ENCODE results near the gene TLE5.
"Not testable (repeated sequence)": the region's sequence is repeated elsewhere in the genome, so short reads cannot be mapped to it uniquely, and the experiment has no call there.

The TLE5 gene

DNA sequence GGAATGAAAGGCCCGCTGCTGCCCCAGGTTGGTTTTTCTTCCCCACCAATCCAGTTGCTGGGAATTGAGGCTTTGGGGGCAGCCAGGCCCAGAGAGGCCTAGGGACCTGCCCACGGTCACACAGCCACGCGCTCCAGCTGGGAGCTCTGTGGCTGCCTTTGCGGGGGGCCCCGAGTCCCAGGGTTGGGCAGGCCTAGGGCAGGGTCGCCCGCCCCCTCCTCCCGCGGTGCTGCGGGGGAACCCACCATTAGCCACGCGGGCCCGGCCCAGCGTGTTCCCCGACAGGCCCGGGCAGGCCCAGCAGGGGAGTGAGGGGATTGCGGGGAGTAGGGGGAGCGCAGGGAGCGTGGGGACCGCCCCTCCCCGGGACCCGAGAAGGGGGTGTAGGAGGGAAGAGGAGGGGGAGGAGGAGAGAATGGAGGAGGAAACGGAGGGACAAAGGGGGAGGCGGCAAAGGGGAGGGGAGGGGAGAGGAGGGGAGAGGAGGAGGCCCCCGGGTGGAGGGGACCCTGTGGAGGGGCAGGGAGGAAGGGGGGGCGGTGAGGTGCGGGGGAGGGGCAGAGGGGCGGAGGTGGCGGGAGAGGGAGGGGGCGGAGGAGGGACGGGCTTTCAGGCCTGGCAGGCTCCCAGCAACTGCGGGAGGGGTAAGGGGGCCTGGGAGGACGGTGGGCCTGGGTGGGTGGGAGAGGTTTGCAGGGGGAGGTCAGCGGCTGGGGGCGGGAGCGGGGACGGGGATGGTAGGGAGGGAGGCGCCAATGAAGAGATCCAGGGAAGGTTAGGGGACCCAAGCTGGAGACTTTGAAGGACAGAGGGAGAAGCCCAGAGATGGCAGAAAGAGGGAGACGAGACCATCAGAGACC lies 20.3 kb downstream of the TLE5 start:
- DNase-seq, result no peak

DNA sequence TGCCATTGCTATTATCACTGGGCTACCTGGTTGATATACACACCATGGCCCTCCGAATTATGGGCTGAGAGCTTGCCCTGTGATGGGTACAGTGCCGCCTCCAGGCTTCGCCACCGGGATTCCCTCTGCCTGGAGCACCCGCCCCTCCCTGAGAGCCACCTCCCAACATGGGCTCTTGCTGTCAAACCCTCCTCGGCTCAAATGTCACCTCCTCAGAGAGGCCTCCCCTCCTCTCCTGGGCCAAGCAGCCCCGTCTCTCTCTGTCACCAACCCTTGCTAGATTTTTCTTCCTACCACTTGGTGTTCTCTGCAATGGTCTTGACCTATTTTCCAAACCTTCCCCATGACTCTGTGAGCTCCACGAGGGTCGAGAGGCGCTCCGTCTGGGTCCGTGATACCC lies 21.0 kb downstream of the TLE5 start:
- no peak for DNase-seq

- DNase-seq, result no peak
These were observed 22.6 kb downstream of the TLE5 start for GRCh38 chr19:3039641-3040077.

GRCh38 chr19:3039125-3039524 lies 23.2 kb downstream of the TLE5 start:
- no peak for DNase-seq

- DNase-seq, result no peak
These were observed 24.1 kb downstream of the TLE5 start for GRCh38 chr19:3038214-3038613.

GRCh38 chr19:3036977-3037544 lies 25.2 kb downstream of the TLE5 start:
- not testable (repeated sequence) for DNase-seq

- peak; percentile 41 to 86 for DNase-seq
These were observed 25.9 kb downstream of the TLE5 start for GRCh38 chr19:3036119-3036976.

DNA sequence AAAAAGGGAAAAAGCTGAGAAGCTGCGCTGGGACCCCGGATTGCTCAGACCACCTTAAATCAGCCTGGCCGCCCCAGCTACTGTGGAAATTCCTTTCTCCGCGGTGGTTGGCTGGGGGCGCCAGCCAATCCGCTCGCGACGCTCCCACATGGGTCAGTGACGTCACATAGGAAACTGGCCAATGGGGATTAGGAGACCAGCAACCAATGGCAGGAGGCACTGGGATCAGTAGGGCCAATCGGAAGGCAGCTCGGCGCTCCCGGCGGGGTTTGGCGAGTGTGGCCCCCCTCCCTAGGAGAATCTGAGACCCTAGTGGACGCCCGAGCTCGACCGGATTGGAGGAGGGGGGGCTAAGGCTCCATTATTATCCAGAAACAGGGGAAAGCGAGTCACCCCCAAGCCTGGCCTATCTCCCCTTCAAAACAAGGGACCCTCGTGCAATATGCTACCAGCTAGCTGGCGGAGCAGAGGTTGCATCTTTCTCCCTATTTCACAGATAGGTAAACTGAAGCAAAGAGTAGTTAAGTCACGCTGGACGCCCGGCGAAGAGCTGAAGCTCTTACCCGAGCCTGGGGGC lies 26.7 kb downstream of the TLE5 start:
- DNase-seq, result peak; percentile 93 to 96

DNA sequence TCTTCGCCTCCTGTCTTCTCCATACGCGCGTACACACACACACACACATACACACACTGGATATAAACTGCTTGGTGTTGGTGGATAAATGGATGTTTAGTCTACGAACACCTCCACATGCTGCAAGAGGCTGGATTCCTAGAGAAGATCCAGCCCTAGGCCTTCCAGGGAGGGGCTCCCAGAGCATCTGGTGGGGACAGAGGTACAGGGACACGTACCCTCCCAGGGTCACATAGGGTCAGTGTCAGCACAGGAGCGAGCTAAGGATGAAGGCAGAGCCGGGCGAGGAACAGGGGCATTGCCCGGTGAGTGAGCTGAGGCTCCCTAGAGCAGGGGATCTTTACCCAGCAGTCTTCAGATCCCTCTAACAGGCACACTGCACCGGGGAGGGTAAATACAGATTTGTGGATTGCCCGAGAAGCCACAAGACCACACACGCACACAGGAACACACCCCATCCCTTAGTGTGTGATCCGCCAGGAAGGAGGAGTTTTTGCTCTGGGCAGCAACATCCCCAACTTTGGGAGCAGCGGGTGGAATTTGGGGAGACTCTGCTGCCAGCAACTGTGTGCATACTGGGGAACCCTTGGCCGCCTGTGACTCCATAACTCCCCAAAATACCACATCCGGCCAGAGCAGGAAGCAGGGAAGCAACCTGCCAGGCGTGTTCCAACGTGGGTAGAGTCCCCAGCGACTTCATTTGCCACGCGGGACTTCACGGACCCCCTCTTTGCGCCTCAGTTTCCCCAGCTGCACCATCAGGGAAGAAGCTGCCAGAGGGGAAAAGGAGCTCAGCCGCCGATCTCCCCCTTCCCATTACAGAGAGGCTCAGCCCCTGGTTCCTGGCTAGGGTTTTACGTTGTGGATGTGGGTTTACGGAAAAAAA lies 27.4 kb downstream of the TLE5 start:
- no peak for DNase-seq

DNA sequence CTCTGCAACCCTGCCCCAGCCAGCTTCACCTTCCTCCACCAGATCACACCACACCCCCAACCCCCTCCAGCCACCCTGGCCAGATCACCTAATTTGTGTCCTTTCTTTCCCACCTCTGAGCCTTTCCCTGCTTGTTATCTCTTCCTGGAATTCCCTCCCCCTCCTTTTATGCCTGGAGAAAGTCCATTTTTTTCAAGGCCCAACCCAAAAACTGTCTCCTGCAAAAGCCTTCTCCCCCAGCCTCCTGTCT lies 28.0 kb downstream of the TLE5 start:
- DNase-seq, result no peak

DNA sequence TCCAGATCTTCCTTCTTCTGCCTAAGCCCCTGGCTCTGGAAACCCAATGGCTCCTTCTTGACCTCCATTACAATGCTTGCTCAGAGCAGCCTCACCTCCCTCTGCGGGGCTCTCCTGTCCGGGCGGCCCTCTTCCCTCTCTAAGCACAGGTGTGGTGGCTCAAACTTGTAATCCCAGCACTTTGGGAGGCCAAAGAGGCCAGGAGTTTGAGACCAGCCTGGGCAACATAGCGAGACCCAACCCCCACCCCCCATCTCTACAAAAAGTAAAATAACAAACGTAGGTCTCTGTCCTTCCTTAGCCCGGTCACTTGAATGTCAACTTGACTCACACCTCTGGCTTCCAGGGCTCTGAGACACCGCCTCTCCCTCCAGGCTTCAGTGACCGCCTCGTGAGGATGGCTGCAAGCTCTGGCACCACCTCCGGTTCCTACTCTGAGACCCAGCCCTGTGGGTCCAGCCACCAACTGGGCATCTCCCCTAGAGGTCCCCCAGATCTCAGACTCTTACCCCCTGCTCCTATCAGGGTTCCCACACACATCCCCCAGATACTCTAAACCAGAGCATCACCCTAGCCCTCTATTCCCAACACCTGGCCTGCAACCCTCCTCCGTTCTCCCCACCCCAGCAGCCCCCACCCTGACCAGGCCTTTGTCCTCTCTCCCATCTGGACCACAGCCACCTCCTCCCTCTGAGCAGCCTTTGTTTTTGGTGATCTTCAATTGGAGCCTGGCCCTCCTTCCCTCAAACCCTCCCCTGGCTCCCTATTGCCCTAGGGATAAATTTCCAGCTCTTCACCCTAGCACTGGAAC lies 28.5 kb downstream of the TLE5 start:
- DNase-seq, result no peak

- no peak for DNase-seq
These were observed 30.8 kb downstream of the TLE5 start for GRCh38 chr19:3031607-3031867.

DNA sequence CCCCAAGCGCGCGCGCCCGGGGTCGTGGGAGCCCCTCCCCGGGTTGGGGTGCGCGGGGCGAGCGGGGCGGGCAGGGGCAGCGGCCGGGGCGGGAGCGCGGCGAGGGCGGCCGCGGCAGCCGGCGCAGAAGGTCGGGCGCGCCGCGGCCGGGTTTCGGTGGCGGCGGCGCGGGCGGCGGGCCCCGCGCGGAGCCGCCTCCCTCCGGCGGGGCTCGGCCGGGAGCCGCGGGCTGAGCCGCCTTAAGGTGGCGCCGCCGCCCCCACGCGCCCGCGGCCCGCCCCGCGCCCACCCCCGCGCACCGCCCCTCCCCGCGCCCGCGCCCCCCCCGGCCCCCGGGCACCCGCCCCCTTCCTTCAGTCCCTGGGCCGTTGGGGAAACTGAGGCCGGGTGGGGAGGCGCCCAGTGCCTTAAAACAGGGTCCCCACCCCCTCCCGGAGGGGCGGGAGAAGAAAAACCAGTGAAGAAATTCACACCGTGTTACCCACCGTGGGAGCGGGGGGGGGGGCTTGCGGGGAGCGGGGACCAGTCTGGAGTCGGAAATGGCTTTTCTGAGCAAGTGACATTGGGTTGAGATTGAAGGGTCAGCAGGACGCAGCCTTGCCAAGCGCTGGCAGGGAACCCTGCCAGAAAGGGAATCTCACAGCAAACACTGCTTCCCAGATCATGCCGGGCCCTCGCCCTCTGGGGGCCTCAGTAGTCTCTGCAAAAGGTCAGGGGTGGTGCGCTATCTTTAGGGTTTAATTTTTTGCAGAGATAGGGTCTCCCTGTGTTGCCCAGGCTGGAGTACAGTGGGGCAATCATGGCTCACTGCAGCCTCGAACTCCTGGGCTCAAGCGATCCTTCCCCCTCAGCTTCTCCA lies 33.0 kb downstream of the TLE5 start, which contains the start of gene TLE2:
Gene TLE2 (minus strand): TSS at position 216 of the 859 bp plus-strand sequence. CDS start 376 bp downstream, outside the sequence.
- no peak for DNase-seq

GRCh38 chr19:3028305-3029064 lies 33.8 kb downstream of the TLE5 start:
- no peak for DNase-seq

DNA sequence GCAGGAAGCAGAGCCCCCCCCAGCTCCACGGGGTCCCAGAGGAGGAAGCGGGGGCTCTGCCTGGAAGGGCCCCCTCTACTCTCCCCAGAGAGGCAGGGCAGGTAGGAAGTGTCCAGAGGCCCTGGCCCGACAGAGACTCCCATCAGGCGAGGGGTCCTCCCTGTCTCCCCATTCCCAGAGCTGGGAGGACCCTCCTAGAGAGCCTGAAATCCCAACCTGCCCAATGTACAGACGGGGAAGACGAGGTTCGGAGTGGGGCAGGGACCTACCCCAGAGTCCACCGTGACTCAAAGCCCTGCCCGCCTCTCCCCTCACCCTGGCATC lies 34.4 kb downstream of the TLE5 start:
- no peak for DNase-seq

DNA sequence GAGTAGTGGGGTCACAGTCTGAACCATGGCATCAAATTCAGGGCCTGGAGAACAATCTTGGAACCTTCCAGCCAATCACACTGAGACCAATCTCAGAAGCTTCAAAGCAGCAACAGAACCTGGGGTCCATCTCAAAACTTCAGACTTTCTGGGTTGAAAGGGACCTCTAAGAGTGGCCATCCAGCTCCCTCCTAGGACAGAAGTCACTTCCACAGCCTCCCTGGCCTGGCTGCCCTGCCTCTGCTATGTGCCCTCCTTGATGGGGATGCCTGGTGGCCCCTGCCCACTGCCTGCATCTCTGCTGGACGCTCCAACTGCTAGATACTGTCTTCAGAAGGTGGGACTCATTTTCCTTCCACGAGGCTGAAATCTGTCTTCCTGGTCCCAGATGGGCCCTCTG lies 35.0 kb downstream of the TLE5 start:
- DNase-seq, result no peak

- no peak for DNase-seq
These were observed 35.5 kb downstream of the TLE5 start for GRCh38 chr19:3026768-3027167.

DNA sequence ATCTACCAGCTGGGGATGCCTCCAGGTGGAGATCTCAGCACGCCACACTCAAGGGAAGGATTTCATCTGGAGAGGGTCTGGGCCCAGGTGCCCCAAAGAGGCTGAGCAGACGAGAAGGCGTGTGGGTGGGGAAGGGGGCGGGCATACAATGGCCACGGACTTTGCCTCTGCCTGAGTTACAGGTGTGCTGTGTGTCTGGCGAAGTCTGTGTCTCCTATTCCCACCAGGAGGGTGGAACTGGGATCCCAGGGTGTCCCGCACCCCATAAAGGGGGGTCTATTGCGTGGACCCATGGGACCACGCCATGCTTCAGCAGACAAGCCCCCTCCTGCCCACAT lies 36.8 kb downstream of the TLE5 start:
- DNase-seq, result no peak

DNA sequence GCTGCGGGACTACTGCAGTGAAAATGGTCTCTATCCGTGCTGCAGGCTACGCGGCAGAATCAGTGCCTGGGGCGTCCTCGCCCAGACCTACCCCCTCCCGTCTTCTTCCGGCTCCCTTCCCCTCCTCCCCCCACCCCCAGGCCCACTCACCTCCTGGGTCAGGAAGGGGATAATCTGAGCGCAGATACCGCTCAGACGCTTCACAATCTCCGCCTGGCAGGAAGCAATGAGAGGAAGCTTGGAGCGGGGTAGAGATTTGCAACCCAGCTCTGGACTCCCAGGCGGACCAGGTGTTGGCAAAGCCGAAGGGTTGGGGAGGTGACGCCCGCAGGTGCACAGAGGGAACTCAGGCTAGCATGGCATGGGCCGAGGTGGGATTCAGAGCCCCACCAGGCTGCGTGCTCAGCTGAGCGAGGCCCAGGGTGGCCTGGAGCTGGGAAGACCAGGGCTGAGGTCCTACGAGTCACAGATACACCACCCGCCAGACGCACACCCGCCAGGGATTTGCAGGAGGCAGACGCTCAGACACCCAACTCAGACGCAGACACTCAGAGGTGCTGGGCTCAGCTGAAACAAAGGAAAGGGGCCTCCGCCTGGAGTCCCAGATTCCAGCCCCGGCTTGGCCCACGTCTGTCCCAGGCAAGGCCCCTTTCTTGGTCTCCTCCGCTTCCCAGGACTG lies 37.3 kb downstream of the TLE5 start:
- no peak for DNase-seq

GRCh38 chr19:3024509-3024869 lies 37.8 kb downstream of the TLE5 start:
- no peak for DNase-seq
